ENCODE data around the gene LLGL2. TPM values are rescaled to one million over a fixed set of nuclear protein-coding genes. Genes with fewer than 3 reads are reported as not detected.

The LLGL2 gene
- total RNA-seq, 1 donor from 2014 or later, result 3.3 TPM

- peaks cover 17% of the 10 kb centered on the region for H3K4me1 Mint-ChIP-seq (ENCODE audit: unreplicated experiment)
- peak overlapping the region; percentile 34 for H3K27ac Mint-ChIP-seq (ENCODE audit: unreplicated experiment)
- H3K27me3 Mint-ChIP-seq (ENCODE audit: unreplicated experiment), result no peaks in the 10 kb centered on the region
- no peak overlapping the region for H3K4me3 Mint-ChIP-seq (ENCODE audit: unreplicated experiment)
- DNase-seq (ENCODE audit: extremely low spot score, unreplicated experiment), result no peak
- no peaks in the 10 kb centered on the region for H3K9me3 Mint-ChIP-seq (ENCODE audit: unreplicated experiment)
- no peak for TF ChIP-seq CTCF (IDR thresholded peaks at IDR 0.05)
- no peaks in the 10 kb centered on the region for H3K36me3 Mint-ChIP-seq (ENCODE audit: unreplicated experiment)
Observed at GRCh38 chr17:75557075-75557851, 31.8 kb downstream of the LLGL2 start.

- DNase-seq (ENCODE audit: extremely low spot score, unreplicated experiment), result no peak
- no peak for TF ChIP-seq CTCF (IDR thresholded peaks at IDR 0.05)
- H3K27me3 Mint-ChIP-seq (ENCODE audit: unreplicated experiment), result no peaks in the 10 kb centered on the region
Observed at GRCh38 chr17:75557852-75558665, 32.6 kb downstream of the LLGL2 start.

GRCh38 chr17:75558666-75559530 lies 33.4 kb downstream of the LLGL2 start:
- DNase-seq (ENCODE audit: extremely low spot score, unreplicated experiment), result no peak
- H3K4me3 Mint-ChIP-seq (ENCODE audit: unreplicated experiment), result no peak overlapping the region

More at GRCh38 chr17:75557852-75558665, 32.6 kb downstream of the LLGL2 start:
- Mint-ChIP-seq H3K36me3 (ENCODE audit: unreplicated experiment) (no peaks in the 10 kb centered on the region), H3K4me1 (ENCODE audit: unreplicated experiment) (peaks cover 11% of the 10 kb centered on the region), H3K9me3 (ENCODE audit: unreplicated experiment) (no peaks in the 10 kb centered on the region), H3K27ac (ENCODE audit: unreplicated experiment) (no peak overlapping the region), H3K4me3 (ENCODE audit: unreplicated experiment) (no peak overlapping the region)

GRCh38 chr17:75559958-75560533 lies 34.5 kb downstream of the LLGL2 start:
- DNase-seq (ENCODE audit: extremely low spot score, unreplicated experiment), result no peak
- Mint-ChIP-seq H3K4me1 (ENCODE audit: unreplicated experiment) (peaks cover 6% of the 10 kb centered on the region), H3K9me3 (ENCODE audit: unreplicated experiment) (no peaks in the 10 kb centered on the region), H3K27me3 (ENCODE audit: unreplicated experiment) (no peaks in the 10 kb centered on the region), H3K4me3 (ENCODE audit: unreplicated experiment) (no peak overlapping the region), H3K27ac (ENCODE audit: unreplicated experiment) (no peak overlapping the region), H3K36me3 (ENCODE audit: unreplicated experiment) (no peaks in the 10 kb centered on the region)
- TF ChIP-seq CTCF (IDR thresholded peaks at IDR 0.05), result no peak

More at GRCh38 chr17:75558666-75559530, 33.4 kb downstream of the LLGL2 start:
- Mint-ChIP-seq H3K27me3 (ENCODE audit: unreplicated experiment) (no peaks in the 10 kb centered on the region), H3K4me1 (ENCODE audit: unreplicated experiment) (peaks cover 6% of the 10 kb centered on the region), H3K9me3 (ENCODE audit: unreplicated experiment) (no peaks in the 10 kb centered on the region), H3K27ac (ENCODE audit: unreplicated experiment) (no peak overlapping the region), H3K36me3 (ENCODE audit: unreplicated experiment) (no peaks in the 10 kb centered on the region)
- TF ChIP-seq CTCF (IDR thresholded peaks at IDR 0.05), result no peak
